HG03439 (cell line): Measurements from ENCODE around the gene NTN4.
"Not testable (repeated sequence)": the region's sequence is repeated elsewhere in the genome, so short reads cannot be mapped to it uniquely, and the experiment has no call there.

Experiments
- ATAC-seq: cut with Tn5 transposase; IDR thresholded peaks from one replicate; pipeline ENCODE4 v1.9.1; 2021; ENCODE audit warnings: mild to moderate bottlenecking, moderate library complexity; ENCODE audit not compliant: unreplicated experiment

Gene NTN4

DNA sequence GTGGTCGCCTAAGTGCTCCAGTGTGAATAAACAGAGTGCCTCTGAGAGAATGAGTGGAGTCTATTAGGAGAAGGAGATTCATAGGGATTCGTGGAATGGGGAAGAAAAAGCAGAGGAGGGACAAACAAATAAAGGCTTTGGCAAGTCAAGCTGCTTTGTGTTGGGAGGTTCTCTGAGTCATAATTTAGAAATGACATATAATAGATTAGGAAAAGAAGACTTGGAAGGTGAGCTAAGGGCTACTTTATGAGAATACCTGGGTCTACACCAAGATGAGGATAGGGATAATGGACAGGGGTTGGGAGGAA lies 6.4 kb upstream of the NTN4 start:
- ATAC-seq = no peak

DNA sequence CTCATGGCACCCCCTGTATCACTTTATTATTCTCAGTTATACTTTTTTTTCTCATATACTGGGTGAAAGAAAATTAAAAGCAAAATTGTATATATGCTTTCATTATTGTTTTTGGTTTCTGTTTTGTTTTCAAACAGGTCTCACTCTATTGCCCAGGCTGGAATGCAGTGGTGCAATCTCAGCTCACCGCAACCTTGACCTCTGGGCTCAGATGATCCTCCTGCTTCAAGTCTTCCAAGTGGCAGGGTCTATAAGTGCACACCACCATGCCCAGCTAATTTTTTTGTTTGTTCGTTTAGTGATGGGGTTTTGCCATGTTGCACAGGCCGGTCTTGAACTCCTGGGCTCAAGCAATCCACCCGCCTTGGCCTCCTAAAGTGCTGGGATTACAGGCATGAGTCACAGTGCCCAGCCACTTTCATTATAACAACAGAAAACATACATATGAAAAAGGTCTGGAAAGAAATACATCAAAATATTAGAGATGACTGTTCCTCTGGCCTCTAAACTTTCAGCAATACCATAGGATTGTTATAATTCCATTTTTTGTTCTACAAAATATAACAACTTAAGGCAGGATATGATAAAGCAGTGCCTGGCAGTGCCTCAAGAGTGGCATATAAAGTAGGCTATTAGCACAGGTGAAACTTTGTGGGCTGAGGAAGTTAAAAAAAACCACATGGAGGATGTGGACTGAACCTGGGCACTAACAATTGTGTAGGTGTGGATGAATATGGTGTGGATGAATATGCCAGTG lies 5.8 kb upstream of the NTN4 start:
- ATAC-seq = no peak

DNA sequence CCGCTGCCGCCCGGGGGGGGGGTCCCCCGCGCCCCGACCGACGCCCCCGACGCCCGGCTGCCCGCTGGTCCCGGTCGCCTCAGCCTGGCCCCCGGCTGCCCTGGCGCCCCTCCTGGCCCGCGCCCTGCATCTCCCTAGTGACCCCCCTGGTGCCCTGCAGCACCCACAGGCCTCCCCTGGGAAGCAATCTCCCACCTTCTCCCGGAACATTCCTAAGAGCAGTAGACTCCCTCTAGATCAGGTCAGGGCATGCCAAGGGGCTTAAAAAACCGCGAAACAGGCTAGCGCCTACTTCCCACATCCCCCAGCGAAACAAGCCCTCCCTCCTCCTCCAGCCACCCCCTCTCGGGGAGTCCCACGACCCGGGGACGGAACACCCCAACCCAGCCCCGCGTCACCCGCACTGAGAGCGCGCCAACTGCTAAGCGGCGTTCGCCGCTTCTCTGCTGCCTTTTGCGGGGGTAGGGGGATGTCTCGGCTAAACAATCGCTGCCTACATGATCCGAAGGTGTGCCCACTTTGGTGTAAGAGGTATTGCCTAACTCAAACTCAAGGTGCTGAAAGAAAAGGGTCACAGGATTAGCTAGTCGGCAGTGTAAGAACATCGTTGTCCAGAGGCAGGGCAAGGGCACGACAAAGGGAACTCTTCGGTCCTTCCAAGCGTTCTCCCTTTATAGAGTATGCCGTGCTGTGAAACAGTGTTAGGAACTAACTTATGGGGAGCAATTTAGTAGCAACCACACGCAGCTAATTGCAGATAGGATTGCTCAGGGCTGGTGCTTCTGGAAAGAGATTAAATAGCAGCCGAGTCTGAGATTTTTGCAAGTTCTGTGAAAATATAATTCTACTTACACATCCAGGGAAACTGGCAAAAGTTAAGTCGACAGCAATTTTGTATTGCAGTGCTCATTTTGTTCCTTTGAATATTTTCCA lies 619 bp upstream of the NTN4 start:
- no peak for ATAC-seq

DNA sequence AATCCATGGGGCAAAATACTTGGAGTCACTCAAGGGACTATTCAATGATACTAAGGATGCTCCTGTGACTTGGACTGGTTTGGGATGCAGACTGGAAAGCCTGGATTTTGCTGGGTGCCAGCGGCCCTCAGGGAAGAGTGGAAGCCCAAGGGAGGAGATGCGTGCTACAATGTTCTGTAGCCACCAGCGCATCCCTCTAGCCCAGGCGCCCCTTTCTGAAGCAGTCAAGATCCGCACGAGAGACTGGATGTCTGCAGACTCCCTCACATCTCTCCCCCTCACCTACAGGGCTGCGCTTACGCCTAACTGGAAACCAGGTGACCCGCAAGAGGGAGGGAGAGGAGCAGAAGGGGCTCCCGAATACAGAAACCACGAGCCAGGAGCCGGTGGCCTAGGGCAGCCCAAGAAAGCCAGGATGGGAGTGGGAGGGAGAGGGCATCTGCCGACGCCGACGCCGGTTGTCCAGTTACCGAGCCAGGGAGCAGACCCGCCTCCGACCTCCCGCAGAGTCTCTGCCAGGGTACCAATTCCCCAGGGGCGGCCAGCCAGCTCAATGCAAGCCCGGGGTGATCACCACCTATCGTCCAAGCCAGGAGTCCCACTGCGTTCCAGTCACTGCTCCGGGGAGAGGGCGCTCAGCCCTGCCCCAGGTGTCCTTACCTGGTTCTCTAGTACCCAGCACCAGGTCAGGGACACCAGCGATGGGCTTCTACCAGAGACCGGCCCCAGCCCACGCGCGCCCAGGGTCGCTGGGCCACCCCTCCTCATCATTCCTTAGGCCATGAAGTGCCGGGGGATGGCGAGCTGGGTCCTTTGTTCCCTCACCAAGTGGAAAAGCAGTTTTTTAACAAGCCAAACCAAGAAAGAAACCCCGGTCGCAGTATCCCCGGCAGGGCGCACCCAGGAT lies 1.2 kb downstream of the NTN4 start:
- no peak for ATAC-seq

DNA sequence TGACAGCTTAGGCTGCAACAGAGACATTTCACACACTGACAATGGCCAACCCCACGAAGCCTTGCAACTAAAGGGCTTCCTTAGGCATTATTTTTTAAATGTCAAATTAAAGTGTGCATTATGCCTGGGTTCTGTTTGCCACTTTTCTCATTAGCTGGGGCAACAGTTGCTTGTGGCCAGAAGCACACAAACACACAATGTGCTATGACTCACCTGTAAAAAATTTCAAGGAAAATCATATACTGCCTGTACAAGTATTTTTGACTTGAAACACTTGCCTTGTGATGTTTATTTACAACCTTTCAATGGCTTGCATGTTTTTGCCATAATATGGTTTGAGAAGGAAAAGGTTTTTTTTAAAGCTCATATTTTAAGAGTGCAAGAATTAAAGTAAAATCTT lies 1.9 kb downstream of the NTN4 start:
- ATAC-seq = no peak

DNA sequence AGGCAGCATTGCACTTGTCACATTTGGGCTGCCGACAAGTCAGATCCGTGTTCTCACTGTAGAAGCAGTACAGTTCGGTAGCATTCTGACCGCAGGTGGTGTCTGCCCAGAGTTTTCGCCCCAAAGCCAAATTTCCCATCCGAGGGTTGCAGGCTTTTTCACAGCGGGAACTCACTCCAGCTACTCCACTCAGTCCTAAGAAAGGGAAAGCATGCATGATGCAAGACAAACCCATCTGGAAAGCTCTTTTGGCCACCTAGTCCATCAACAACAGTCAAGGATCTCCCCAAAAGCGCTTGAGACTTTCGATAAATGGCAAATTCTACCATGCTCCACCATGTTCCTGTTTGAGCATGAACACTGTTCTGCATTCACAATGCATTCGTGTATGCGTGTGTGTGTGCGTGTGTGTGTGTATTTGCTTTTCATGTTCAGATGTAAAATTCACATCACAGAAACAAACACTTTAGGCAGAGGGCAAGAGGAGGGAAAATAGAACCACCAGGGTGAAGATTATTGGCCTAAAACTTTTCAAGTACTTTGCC lies 3.2 kb downstream of the NTN4 start:
- no peak for ATAC-seq

DNA sequence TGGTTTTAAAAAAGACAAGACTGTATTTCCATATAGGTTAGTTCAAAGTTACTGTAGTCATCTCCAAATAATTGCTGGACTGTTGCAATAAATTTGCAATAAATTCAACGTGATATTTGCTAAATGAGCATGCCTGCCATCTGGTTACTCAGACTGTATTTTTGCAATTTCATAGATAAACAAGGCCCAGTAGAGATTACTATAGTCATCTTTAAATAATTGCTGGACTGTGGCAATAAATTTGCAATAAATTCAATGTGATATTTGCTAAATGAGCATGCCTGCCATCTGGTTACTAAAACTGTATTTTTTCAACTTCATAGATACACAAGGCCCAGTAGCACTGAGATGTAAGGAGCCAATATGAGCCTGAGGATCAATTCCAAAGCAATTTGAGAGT lies 5.6 kb downstream of the NTN4 start:
- no peak for ATAC-seq

DNA sequence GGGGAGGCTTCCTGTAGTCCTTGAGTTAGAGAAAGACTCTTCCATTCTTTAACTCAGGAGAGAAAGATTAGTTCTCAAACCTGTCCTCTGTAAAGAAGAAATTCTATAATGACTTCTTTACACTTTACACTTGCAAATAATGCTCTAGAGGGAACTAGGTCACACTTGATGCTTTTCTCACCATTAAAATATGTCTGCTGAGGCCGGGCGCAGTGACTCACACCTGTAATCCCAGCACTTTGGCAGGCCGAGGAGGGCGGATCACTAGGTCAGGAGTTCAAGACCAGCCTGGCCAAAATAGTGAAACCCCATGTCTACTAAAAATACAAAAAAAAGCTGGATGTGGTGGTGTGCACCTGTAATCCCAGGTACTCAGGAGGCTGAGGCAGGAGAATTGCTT lies 6.3 kb downstream of the NTN4 start:
- no peak for ATAC-seq

DNA sequence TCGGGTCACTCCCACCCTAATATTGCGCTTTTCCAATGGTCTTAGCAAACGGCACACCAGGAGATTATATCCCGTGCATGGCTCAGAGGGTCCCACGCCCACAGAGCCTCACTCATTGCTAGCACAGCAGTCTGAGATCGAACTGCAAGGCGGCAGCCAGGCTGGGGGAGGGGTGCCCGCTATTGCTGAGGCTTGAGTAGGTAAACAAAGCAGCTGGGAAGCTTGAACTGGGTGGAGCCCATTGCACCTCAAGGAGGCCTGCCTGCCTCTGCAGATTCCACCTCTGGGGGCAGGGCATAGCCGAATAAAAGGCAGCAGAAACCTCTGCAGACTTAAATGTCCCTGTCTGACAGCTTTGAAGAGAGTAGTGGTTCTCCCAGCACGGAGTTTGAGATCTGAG lies 15.1 kb downstream of the NTN4 start:
- ATAC-seq = not testable (repeated sequence)

DNA sequence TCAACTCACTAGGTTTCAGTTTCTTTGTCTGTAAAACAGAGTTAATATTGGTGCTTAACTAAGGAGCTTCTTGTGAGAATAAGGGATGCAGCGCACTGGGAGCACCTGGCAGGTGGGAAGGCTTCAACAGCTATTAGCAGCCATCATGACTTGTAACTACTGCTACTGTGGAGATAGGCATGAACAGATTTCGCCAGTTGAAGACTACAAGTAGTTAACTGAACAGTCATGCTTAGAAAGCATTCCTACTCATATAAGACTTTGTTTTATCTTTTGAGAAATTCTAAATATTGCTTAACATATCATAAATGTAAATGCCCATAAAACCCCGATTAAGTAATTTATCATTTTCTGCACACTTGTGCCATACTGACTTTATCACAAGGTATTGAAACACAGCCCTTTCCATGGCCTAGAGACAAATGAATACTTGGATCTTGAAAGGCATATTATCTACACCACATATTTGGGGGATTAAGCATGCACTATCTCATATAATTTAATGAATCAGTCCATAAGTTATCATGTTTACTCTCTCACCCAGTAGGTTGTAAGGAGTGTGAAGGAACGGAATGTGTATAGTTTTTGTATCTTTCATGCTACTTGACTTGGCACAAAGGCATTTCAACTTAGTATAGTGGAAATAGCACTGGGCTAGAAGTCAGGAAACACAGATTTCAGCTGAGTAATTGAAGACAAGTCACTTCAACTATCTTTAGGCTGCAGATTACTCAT lies 16.1 kb downstream of the NTN4 start:
- no peak for ATAC-seq

DNA sequence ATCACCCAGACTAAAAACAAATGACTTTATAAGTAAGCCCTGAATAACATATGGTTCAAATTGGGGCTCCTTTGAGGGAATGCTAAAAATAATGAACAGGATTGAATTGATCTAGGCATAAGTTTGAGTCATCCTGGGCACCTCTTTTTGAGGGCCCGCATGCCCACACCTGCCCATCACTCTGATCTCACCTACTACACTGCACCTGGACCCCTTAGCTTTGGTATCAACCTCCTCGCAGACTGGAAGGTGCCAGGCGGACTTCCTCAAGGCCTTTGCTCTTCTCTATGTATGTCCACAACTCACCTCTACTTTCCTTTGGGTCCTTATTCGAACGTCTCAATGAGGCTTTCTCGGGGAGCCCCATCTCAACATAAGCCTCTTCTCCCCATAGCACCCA lies 17.2 kb downstream of the NTN4 start:
- ATAC-seq = no peak

DNA sequence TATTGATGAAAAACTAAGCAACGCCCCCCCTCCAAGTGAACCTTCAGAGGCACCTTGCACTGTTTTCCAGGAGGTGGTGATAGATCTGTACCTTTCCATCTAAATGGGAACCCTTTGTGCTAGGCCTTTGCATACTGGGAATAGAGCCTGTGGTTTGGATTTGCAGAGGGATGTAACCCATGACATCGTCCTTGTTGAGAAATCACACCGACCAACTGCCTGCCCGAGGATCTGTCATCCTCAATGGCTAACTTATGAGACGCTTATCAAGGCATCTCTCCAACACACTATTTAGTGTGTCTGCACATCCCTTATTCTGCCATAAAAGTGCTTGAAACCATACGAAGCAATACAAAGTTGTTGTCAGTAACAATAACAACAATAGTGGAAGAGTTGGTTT lies 22.9 kb downstream of the NTN4 start:
- no peak for ATAC-seq

DNA sequence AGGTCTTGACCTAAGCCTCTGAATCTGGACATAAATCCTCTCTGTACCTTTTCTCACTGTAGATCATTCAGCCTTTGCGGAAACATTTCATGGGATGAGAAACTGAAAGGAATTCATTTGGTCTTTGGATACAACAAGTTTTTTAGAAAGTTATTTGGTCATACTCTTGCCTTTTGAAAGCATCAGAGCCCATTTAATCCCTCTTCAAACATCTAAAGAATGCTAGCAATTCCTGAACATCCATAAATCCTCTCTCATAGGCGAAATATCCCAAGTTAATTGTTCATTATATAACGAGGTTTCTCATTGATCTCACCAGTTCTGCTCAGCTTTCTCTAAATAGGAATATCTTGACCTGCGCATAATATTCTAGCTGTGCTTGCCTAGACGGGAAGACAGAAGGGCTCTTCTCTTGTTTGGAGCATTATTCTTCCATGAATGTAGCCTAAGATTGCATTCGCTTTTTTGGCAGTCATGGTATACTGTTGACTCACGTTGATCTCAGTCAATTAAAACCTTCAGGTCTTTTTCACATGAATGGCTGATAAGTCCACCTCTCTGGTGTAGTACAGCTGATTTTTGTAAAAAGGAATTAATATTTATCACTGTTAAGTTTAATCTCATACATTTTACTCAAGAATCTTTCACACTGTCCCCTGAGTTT lies 24.1 kb downstream of the NTN4 start:
- no peak for ATAC-seq

DNA sequence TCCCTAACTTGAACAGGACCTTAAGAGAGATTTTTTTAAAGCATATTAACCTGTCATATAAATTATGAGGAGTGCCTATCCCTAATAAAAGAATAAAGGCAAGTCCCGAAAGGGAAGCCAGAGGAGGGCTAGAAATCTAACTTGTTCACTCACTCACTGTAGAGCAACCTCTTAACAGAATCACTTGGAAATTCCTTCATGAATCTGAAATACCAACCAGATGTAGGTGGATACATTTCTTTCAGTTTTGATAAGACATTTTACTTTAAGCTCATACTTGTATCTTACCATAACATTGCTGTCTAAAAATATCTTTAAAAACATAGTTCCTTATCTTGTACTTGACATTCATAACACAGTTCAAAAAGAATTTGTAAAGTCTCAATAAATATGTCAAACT lies 25.7 kb downstream of the NTN4 start:
- no peak for ATAC-seq

DNA sequence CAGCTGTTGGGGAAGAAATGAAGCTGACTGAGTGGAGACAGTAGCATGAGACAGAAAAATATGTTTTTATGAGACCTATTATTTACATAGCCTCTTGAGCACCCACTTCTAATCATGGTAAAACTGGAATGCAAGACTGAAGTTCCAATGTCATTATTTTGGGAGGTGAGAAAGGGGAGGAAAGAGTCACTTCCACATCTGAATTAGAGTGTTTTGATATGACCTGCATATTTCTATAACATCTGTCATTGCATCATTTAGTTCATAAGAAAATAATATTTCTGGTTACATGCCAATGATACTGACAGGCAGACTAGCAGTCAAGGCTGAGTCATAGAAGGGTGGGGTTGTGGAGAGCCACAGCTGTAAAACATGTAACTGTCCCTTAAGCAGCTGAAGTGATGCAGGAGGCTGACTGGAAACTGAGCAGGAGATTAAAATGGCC lies 26.7 kb downstream of the NTN4 start:
- no peak for ATAC-seq

DNA sequence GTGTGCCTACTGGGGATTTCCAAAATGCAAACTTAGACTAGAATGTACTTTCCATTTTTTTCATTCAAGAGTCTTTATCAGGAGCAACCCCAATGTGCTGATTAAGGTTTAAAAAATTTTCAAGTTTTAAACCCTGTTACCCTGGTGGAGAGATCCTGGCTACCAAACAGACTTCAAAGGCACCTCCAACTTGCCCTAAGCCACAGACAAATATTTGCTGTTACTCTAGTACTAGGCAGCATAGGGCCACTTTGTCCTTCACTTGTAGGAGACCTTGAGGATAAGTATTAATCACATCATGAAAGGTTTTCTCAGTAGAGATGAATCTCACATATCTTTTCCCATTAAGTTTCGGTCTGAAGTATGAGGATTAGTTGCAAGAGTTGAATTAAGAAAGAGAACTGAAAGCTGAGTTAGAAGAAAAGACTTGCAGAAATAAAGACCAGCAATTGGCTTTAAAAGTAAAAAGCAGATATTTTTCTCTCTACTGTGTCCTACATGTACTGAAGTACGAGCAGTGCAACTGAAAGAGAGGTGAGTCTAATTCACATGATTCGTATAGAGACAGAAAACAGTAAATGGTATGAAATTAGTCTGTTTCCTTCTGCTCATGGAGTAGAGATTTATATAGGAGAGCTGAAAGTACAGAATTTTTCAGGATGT lies 28.3 kb downstream of the NTN4 start:
- no peak for ATAC-seq

DNA sequence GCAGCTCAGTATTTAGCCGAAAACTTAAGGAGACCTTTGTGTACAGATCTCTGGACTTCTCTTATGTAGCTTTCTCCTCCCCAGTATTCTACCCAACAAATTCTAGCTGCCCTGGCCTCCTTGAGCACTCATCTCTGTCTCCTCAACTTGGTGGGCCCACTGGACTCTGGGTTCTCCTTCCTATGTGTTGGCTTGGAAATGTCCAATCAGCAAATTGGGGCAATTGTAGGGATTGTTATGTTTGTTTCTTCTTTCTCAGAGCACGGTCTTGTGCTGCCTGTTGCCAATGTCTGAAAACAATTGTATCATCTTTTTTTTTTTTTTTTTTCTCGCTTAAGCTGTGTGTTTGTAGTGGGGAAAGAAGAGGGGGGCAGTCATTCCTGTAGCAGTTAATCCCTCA lies 30.2 kb downstream of the NTN4 start:
- no peak for ATAC-seq

DNA sequence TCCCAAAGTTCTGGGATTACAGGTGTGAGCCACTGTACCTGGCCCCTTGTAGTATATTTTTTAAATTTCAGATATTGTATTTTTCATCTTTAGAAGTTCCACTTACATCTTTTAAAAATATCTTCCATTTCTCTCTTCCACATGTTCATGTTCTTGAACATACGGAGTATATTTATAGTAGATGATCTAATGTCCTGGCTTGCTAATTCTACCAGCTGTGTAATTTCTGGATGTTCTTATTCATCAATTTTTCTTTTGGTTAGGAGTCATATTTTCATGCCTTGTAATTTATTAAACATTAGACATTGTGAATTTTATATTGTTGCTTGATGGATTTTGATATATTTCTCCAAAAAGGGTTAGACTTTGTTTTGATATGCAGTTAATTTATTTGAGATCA lies 30.8 kb downstream of the NTN4 start:
- ATAC-seq = no peak

DNA sequence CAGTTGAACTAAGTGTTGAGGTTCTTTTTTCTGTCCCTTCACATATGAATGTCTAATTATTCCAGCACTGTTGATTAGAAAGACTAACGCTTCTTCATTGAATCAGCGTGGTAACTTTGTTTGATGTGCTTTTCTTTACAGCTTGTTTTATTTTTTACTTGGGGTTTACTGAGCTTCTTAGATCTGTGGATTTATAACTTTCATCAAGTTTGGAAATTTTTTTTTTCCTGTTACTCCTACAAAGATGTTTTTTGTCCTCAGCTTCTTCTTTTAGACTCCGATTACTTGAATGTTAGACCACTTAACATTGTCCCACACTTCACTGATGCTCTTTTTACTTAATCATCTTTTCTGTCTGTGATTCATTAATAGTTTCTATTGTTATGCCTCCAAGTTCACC lies 31.5 kb downstream of the NTN4 start:
- ATAC-seq = no peak
